GM18951 (cell line): ENCODE measurements around the gene FSD2.
"Not testable (repeated sequence)": the region's sequence is repeated elsewhere in the genome, so short reads cannot be mapped to it uniquely, and the experiment has no call there.

Source experiments
- POLR2A ChIP-seq: IDR thresholded peaks from 4 replicates; pipeline ENCODE4 v1.6.1; 2011; ENCODE audit warnings: mild to moderate bottlenecking; ENCODE audit not compliant: insufficient read length, insufficient read depth; ENCODE audit errors: extremely low read depth
- in situ Hi-C: fragments of 300-500 bp; cut with MboI; formaldehyde crosslinking; loops from one replicate; pipeline ENCODE4 v1.12.0; 2022; ENCODE audit warnings: low sequenced_read_pairs, mixed read lengths, inconsistent platforms; ENCODE audit not compliant: unreplicated experiment

Gene FSD2

DNA sequence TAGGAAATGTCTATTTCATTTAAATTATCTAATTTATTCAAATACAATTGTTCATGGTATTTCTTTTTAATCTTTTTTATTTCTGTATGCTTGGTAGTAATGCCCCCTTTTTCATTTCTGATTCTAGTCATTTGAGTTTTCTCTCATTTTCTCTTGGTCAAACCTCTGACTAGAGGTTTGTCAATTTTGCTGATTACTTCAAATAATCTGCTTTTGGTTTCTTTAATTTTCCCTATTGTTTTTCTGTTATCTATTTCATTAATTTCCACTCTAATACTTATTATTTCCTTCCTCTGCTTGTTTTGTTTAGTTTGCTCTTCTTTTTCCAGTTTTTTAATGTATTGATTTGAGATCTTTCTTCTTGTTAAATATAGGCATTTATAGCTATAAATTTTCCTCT is 12.1 kb downstream of the FSD2 start:
- no peak for TF ChIP-seq POLR2A
- in situ Hi-C loops = no loop called here

DNA sequence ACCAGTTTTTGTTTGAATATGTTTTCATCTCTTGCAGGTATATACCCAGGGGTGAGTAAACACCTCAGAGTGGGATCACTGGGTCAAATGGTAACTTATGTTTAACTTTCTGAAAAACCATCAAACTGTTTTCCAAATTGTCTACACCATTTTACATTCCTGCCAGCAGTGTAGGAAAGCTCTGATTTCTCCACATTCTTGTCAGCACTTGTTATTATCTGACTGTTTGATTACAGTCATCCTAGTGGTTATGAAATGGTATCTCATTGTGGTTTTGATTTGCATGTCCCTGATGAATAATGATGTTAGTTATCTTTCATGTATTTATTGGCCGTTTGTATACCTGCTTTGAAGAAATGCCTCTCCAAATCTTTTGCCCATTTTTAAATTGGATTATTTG is 13.8 kb downstream of the FSD2 start:
- no peak for TF ChIP-seq POLR2A
- in situ Hi-C loops = no loop called here

DNA sequence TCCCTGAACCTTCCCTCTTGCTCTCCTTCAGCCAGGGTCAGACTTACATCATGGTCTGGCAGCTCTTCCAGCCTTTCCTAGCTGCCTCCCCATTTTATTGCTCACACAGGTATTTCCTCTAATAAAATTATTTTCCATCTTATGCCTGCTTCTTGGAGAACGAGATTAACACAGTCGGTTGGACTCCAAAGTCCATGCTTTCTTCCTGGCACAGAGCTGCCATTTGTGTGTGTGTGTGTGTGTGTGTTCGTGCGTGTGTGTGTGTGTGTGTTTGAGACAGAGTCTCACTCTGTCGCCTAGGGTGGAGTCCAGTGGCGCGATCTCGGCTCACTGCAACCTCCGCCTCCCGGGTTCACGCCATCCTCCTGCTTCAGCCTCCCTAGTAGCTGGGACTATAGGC is 15.5 kb downstream of the FSD2 start:
- no peak for TF ChIP-seq POLR2A
- in situ Hi-C loops = no loop called here

DNA sequence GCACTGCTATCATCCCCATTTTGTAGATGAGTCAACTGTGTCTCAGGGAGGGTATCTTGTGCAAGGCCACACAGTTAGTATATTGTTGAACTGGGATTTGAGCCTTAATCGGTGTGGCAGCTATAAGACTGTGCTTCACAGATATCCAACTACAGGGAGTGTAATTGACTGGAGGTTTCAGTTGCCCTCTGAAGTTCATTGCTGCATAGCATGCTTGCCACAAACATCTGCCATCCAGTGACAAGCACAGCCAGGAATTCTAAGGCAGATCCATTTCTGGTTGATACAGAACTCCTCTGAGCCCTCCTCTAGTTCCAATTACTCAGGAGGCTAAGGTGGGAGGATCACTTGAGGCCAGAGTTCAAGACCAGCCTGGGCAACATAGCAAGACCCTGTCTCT is 16.4 kb downstream of the FSD2 start:
- TF ChIP-seq POLR2A = no peak
- in situ Hi-C loops = no loop called here

DNA sequence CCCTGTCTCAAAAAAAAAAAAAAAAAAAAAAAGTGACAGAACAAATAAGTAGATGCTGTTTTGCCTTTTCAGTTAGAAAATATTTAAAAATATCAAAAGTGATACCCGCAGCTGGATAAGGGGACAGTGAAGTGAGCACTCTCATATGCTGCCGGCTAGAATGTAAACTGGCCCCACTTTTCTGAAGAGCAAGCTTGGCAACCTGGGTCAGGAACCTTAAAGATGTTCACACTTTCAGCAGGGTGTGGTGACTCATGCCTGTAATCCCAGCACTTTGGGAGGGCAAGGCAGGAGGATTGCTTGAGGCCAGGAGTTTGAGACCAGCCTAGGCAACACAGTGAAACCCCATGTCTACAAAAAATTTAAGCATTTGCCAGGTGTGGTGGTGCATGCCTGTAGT is 17.4 kb downstream of the FSD2 start:
- in situ Hi-C loops = no loop called here
- TF ChIP-seq POLR2A = no peak

DNA sequence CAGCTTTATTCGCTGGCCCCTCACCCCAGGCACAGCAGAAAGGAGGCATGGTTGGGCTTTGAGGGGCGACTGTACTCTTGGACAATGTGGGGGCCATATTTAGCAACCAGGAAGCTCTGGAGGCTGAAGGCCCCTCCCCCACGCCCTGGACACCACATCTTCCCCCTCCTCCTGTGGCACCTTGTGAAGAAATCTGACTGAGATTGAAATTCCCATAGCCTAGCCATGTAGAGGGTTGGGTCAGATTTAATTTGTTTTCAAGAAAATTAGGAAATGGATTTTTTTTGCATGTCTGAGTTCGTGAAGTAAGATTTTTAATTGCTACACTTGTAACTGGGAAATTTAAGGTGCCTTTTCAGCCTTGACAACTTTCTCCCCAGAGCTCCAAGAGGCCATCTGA is 24.5 kb downstream of the FSD2 start:
- no peak for TF ChIP-seq POLR2A
- in situ Hi-C loops = no loop called here

DNA sequence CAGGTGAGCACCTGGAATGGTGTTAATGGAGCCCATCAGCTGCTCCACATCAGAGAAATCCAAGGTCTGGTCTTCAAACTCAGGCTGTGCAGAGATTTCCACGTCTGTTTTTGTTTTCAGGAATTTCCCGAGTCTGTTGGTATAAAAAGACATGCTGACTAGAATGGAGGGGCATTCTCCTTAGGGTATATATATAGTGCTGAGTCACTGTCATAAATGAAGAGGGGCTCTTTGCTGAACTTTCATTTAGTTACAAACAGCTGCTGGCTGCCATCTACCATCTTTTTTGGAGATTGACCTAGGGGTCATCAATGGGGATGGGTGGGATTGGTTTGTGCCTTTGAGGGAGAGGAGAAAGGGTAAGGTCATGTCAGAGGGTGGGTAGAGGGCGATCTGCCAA is 27.1 kb downstream of the FSD2 start:
- in situ Hi-C loops = no loop called here

DNA sequence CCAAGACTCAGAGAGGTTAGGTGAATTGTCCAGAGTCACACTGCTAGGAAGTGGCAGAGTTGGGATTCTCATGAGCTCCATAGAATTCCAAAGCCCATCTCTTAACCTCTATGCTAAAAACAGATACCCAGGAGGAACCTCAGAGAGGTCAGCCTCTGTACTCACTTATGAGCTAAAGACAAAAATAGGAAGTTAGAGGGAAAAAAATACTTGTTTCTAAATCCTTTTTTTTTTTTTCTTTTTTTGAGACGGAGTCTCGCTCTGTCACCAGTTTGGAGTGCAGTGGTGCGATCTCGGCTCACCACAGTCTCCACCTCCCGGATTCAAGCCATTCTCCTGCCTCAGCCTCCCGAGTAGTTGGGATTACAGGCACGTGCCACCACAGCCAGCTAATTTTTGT is 31.4 kb downstream of the FSD2 start:
- in situ Hi-C loops = no loop called here
- no peak for TF ChIP-seq POLR2A

More for the DNA sequence above, 27.1 kb downstream of the FSD2 start:
- TF ChIP-seq POLR2A = no peak

DNA sequence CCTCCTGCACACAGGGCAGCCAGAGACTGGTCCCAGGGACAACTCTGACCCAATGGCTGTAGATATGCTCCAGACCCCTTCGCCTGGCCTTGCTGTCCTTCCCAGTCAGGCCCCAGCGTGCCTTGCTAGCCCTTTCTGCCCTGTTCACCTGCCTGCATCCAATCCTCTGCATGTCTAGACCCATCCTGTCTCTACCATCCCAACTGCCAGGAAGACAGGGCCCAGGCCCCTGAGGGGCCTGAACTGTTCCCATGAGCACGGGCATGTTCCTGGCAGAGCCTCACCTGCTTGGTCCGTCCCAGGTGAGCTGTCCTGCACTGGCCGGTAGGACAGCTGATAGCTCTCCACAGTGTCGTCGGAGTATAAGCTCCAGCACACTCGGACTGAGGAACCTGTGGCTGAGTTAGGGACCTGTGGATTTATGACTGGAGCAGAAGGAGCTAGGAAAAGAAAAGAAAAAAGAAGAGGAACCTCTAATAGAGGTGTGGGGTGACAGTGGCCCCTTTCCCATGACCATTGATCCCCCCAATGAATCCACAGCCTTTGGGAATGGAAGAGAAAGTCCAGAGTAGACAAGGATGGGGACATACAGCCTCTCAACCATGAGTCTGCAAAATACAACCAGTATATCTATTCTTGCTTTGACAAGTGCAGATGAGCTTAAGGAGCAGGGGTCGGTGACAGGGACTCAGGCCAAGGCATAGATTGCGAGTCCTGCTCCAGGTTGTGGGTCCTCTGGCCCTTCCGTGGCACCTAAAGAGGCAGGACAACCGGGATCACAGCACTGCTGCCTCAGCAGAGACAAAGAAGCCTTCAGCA is 33.9 kb downstream of the FSD2 start:
- in situ Hi-C loops = no loop called here
- TF ChIP-seq POLR2A = no peak

DNA sequence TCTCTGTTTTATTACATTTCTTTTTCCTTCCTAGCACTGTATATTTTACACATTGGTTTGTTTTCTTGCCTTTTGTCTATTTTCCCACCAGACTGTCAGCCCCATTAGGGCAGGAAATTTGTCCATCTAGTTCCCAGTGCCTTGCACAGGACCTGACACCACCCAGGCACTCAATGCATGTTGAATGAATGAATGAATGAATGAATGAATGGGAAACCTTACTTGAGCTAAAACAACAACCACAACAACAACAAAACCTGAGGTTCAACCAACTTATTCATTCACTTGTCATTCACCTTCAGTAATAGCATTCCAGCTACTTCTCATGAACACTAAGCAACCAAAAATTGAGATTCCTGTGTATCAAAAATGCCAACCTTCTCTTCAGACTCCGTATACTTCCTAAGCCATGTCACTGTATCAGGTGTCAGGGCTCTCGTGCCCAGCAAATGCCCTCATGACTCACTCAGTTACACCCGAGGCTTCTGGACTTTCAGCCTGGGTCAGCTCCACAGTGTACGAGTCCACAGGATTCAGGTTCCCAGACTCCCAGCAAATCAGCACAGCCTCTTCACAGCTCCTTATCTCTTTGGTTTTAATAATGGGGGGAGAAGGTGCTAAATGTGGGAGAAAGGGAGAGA is 37.3 kb downstream of the FSD2 start:
- TF ChIP-seq POLR2A = no peak
- in situ Hi-C loops = no loop called here

DNA sequence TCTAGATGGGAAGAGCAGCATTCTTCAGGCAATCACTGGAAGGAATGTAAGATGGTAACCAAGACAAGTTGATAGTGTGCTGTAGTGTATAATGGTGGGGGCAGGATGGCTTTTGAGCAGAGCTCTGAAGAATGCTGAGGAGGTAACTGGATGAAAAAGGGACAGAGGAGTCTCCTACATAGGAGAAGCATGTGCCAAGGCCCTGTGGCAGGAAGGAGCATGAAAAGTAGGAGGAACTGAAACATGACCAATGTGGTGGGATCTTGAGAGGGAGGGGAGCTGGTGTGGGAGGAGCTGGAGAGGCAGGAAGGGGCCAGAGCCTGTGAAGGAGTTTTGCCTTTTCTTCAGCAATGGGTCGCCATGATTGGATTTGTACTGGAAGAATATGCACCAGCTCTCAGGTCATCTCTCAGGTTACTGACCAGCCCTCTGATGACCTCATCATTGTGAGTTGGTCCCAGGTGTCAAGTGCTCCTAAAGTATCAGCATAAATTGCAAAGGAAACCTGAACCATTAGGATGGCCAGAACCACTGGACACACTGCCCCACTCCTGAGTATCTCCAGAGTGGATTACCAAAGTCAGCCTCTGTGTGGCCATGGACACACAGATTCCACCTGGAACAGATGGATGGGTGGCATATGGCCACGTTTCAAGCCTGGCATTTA is 38.6 kb downstream of the FSD2 start:
- TF ChIP-seq POLR2A = no peak
- in situ Hi-C loops = no loop called here

DNA sequence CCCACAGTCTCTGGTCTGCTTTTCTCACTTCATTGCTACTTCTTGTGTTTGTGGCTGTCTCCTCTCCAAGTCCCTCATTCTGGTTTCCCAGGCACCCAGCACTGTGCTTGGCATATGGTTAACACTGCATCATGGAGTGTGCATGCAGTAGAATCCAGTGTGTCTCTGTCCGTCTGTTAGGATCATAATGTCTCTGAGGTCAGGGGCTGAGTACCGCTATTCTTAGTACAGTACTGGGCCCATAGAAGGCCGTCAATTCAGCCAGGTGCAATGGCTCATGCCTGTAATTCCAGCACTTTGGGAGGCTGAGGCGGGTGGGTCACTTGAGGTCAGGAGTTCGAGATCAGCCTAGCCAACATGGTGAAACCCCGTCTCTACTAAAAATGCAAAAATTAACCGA is 39.7 kb downstream of the FSD2 start:
- in situ Hi-C loops = not testable (repeated sequence)

DNA sequence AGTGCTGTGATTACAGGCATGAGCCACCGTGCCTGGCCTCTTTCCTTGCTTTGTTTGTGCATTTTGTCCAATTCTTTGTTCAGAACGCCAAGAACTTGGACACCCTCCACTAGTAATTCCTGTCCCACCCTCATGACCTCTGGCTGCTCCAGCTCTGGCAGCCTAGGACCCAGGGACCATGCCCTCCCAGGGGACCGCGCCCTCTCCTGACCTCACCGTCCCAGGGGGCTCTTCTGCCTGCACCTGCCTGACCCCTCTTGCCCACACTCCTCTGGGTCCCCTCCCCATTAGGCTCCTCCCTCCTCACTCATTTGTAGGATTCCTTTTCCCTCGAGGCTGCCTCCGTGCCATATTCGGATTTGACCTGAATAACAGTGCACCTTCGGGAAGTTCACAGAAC is 41.1 kb downstream of the FSD2 start:
- in situ Hi-C loops = no loop called here

DNA sequence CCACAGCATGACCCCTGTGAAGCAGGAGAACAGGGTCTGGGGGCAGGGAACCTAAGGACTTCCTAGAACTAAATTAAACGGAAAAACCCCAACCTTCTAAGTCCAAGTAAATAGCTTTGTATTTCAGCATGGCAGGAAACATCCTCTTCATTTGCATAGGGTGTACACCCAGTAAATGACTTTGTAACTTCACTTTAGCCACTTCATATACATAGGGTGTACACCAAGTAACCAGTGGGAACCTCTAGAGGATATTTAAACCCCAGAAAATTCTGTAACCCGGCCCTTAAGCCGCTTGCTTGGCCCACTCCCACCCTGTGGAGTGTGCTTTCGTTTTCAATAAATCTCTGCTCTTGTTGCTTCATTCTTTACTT is 41.8 kb downstream of the FSD2 start:
- no peak for TF ChIP-seq POLR2A
- in situ Hi-C loops = no loop called here

More for the DNA sequence above, 41.1 kb downstream of the FSD2 start:
- no peak for TF ChIP-seq POLR2A
